ENCODE measurements around the gene LETM1. TPM values are rescaled to one million over a fixed set of nuclear protein-coding genes. Genes with fewer than 3 reads are reported as not detected.
"Not testable (repeated sequence)": the region's sequence is repeated elsewhere in the genome, so short reads cannot be mapped to it uniquely, and the experiment has no call there.

The LETM1 gene
- total and polyA plus RNA-seq, 2 donors (not counting 1 experiment from before 2014, with no cell fraction given), result 15.8 to 70.4 TPM

DNA sequence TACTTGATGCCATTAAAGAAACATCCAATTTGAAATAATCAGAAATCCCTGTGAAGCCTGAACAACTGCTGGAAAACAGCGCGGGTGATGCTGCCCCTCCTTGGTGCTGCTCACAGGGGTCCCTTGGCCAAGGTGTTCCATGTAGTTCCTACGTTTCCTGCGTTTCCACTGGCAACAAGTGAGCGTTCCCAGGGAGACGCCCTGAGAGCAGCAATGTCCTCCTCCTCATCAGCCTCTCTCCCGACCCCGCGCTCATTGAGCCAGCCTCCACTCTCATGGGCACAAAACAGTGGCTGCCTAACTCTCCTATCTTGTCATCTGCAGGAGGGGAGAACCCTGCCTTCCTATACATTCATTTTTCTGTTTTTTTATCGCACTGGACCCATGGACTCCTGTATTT lies 18.9 kb downstream of the LETM1 start:
- Histone ChIP-seq H3K36me3 (ENCODE audit: control insufficient read depth, insufficient read depth, low read length) (peaks cover 26% of the 10 kb centered on the region), H3K9me3 (ENCODE audit: control insufficient read depth, insufficient read depth, low read depth, low read length) (no peaks in the 10 kb centered on the region), H3K79me2 (ENCODE audit: control insufficient read depth, insufficient read depth, low read length) (peaks cover 14% of the 10 kb centered on the region), H3K4me1 (ENCODE audit: control insufficient read depth, extremely low read depth, insufficient read depth, low read length) (peaks cover 1% of the 10 kb centered on the region), H2AFZ (ENCODE audit: low read length) (no peak overlapping the region), H3K9ac (ENCODE audit: insufficient read depth, low read length) (no peak overlapping the region), H3K4me3 (replicated peaks in 1 of 4; ENCODE audit: control extremely low read depth in 1 of 4, insufficient read depth in 1 of 4, low read depth in 3 of 4, low read length in 4 of 4) (no peak overlapping the region), H3K27me3 (ENCODE audit: control insufficient read depth, insufficient read depth, low read length) (no peaks in the 10 kb centered on the region), H3K4me2 (ENCODE audit: extremely low read depth, insufficient read depth, low read length) (no peak overlapping the region), H3K27ac (ENCODE audit: insufficient read depth, low read length) (no peak overlapping the region), H4K20me1 (ENCODE audit: control insufficient read depth, extremely low read depth, insufficient read depth, low read length) (no peaks in the 10 kb centered on the region)
- no peak for DNase-seq (ENCODE audit: low read depth in 2 of 2)
- no peak for TF ChIP-seq EZH2 (IDR thresholded peaks at IDR 0.05; ENCODE audit: low read length, missing control alignments)
- TF ChIP-seq, protein P1, sequence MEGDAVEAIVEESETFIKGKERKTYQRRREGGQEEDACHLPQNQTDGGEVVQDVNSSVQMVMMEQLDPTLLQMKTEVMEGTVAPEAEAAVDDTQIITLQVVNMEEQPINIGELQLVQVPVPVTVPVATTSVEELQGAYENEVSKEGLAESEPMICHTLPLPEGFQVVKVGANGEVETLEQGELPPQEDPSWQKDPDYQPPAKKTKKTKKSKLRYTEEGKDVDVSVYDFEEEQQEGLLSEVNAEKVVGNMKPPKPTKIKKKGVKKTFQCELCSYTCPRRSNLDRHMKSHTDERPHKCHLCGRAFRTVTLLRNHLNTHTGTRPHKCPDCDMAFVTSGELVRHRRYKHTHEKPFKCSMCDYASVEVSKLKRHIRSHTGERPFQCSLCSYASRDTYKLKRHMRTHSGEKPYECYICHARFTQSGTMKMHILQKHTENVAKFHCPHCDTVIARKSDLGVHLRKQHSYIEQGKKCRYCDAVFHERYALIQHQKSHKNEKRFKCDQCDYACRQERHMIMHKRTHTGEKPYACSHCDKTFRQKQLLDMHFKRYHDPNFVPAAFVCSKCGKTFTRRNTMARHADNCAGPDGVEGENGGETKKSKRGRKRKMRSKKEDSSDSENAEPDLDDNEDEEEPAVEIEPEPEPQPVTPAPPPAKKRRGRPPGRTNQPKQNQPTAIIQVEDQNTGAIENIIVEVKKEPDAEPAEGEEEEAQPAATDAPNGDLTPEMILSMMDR (conservative IDR thresholded peaks at IDR 0.05 in 1 of 2, IDR thresholded peaks at IDR 0.05 in 1 of 2; ENCODE audit: low read depth in 1 of 2, low read length in 2 of 2), result no peak

DNA sequence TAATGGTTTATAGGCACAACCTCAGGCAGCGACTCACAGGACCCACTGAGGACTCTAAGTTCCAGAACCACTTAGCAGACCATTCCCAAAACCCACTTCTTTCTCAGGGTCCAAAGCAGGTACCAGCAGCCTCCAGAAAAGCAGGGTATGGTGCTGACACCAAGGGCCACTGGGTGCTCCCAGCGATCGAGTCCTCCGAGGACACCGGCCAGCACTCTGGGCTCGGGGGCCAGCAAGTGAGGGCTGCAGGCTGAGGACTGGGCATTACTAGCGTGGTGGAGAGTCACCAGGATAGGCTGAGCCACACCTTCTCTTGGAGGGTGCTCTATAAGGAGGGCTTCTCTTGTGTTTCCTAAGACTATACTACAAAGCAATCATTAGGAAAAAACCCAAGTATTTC lies 19.3 kb downstream of the LETM1 start:
- Histone ChIP-seq H4K20me1 (ENCODE audit: control insufficient read depth, extremely low read depth, insufficient read depth, low read length) (no peaks in the 10 kb centered on the region), H3K36me3 (ENCODE audit: control insufficient read depth, insufficient read depth, low read length) (peaks cover 26% of the 10 kb centered on the region)
- TF ChIP-seq EZH2 (IDR thresholded peaks at IDR 0.05; ENCODE audit: low read length, missing control alignments), result no peak
- TF ChIP-seq, protein P1 (conservative IDR thresholded peaks at IDR 0.05 in 1 of 2, IDR thresholded peaks at IDR 0.05 in 1 of 2; ENCODE audit: low read depth in 1 of 2, low read length in 2 of 2), result no peak

DNA sequence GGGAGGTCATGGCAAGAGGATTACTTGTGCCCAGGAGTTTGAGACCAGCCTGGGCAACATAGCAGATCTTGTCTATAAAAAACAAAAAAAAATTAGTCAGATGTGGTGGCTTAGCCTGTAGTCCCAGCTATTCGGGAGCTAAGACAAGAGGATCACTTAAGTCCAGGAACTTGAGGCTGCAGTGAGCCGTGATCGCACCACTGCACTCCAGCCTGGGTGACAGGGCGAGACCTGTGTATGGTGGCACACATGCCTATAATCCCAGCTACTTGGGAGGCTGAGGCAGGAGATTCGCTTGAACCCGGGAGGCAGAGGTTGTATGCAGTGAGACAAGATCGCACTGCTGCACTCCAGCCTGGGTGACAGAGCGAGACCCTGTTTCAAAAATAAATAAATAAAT lies 20.1 kb downstream of the LETM1 start:
- H3K4me3 ChIP-seq (replicated peaks in 1 of 4; ENCODE audit: control extremely low read depth in 1 of 4, insufficient read depth in 1 of 4, low read depth in 3 of 4, low read length in 4 of 4); H3K27ac ChIP-seq (ENCODE audit: insufficient read depth, low read length); H3K27me3 ChIP-seq (ENCODE audit: control insufficient read depth, insufficient read depth, low read length); H3K9me3 ChIP-seq (ENCODE audit: control insufficient read depth, insufficient read depth, low read depth, low read length); H3K4me1 ChIP-seq (ENCODE audit: control insufficient read depth, extremely low read depth, insufficient read depth, low read length); H3K79me2 ChIP-seq (ENCODE audit: control insufficient read depth, insufficient read depth, low read length); DNase-seq (ENCODE audit: low read depth in 2 of 2); H3K9ac ChIP-seq (ENCODE audit: insufficient read depth, low read length); H3K4me2 ChIP-seq (ENCODE audit: extremely low read depth, insufficient read depth, low read length); H2AFZ ChIP-seq (ENCODE audit: low read length); H4K20me1 ChIP-seq (ENCODE audit: control insufficient read depth, extremely low read depth, insufficient read depth, low read length): not testable (repeated sequence)
- H3K36me3 ChIP-seq (ENCODE audit: control insufficient read depth, insufficient read depth, low read length), result peaks cover 26% of the 10 kb centered on the region

More for the DNA sequence above, 19.3 kb downstream of the LETM1 start:
- no peak overlapping the region for H3K27ac ChIP-seq (ENCODE audit: insufficient read depth, low read length)
- no peak overlapping the region for H3K4me3 ChIP-seq (replicated peaks in 1 of 4; ENCODE audit: control extremely low read depth in 1 of 4, insufficient read depth in 1 of 4, low read depth in 3 of 4, low read length in 4 of 4)
- H3K4me2 ChIP-seq (ENCODE audit: extremely low read depth, insufficient read depth, low read length), result no peak overlapping the region
- no peak overlapping the region for H2AFZ ChIP-seq (ENCODE audit: low read length)
- no peak for DNase-seq (ENCODE audit: low read depth in 2 of 2)
- H3K9ac ChIP-seq (ENCODE audit: insufficient read depth, low read length), result no peak overlapping the region
- no peaks in the 10 kb centered on the region for H3K27me3 ChIP-seq (ENCODE audit: control insufficient read depth, insufficient read depth, low read length)
- peaks cover 9% of the 10 kb centered on the region for H3K79me2 ChIP-seq (ENCODE audit: control insufficient read depth, insufficient read depth, low read length)
- H3K4me1 ChIP-seq (ENCODE audit: control insufficient read depth, extremely low read depth, insufficient read depth, low read length), result no peaks in the 10 kb centered on the region
- no peaks in the 10 kb centered on the region for H3K9me3 ChIP-seq (ENCODE audit: control insufficient read depth, insufficient read depth, low read depth, low read length)

Data from fibroblast of lung (primary cell).